A673 (cell line): ENCODE results near the gene SYTL1.

ENCODE experiments used
- EZH2 ChIP-seq: fragments of 200-600 bp; sonication (generic); IDR thresholded peaks from 2 replicates; pipeline ENCODE4 v1.6.1; 2017; ENCODE audit warnings: borderline replicate concordance, low read depth, mild to moderate bottlenecking, mixed read lengths, antibody characterized with exemption, low read length; ENCODE audit not compliant: poor library complexity, severe bottlenecking
- TF ChIP-seq, protein P1 (sequence below): fragments of 300-800, 200-600 bp; sonication (generic); conservative IDR thresholded peaks from 2 replicates; pipeline ENCODE4 v1.5.1; 2017; ENCODE audit warnings: low read depth, mild to moderate bottlenecking, antibody characterized with exemption, low read length, moderate library complexity, mixed read lengths

DNA sequence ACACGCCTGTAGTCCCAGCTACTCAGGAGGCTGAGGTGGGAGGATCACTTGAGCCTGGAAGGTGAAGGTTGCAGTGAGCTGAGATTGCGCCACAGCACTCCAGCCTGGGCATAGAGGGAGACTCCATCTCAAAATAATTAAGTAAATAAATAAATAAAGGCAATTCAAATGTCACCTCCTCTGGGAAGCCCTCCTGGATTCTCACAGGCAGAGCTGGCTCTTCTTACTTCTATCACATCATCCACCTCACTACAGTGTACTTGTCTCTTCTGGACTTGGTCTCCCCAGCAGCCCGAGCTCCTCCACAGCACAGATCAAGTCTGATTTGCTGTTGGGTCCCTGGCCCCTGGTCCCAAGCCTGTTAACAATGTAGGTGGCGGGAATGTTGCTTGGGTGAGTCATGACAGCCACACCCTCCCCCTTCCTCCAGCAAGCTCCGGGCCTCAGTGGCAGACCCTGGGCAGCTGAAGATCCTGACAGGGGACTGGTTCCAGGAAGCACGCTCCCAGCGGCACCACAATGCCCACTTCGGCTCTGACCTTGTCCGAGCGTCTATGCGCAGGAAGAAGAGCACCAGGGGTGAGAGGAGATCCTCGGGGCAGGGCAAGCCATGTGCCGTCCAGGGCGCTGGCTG, 5.3 kb downstream of the SYTL1 start:
- TF ChIP-seq, protein P1, sequence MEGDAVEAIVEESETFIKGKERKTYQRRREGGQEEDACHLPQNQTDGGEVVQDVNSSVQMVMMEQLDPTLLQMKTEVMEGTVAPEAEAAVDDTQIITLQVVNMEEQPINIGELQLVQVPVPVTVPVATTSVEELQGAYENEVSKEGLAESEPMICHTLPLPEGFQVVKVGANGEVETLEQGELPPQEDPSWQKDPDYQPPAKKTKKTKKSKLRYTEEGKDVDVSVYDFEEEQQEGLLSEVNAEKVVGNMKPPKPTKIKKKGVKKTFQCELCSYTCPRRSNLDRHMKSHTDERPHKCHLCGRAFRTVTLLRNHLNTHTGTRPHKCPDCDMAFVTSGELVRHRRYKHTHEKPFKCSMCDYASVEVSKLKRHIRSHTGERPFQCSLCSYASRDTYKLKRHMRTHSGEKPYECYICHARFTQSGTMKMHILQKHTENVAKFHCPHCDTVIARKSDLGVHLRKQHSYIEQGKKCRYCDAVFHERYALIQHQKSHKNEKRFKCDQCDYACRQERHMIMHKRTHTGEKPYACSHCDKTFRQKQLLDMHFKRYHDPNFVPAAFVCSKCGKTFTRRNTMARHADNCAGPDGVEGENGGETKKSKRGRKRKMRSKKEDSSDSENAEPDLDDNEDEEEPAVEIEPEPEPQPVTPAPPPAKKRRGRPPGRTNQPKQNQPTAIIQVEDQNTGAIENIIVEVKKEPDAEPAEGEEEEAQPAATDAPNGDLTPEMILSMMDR: no peak
- no peak for TF ChIP-seq EZH2
